H1 (cell line): ENCODE data around the gene CFDP1.

ENCODE experiments used
- GTF2F1 ChIP-seq: IDR thresholded peaks from 2 replicates; pipeline ENCODE4 v1.6.1; 2012; ENCODE audit warnings: low read depth, low read length, improper control_type of control experiment, borderline replicate concordance
- KDM1A ChIP-seq: fragments of 200-600, 300-600 bp; sonication (generic); IDR thresholded peaks from 2 replicates; pipeline ENCODE4 v1.7.1; 2016; ENCODE audit warnings: mild to moderate bottlenecking, low read length, borderline replicate concordance
- NRF1 ChIP-seq: IDR thresholded peaks from 2 replicates; pipeline ENCODE4 v1.6.1; 2011; ENCODE audit warnings: mild to moderate bottlenecking, low read depth, low read length, improper control_type of control experiment
- POLR2AphosphoS5 ChIP-seq: IDR thresholded peaks from 2 replicates; pipeline ENCODE4 v1.6.1; 2011; ENCODE audit warnings: low read depth, low read length
- SIN3A ChIP-seq, 2 experiments: IDR thresholded peaks in 1 of 2; conservative IDR thresholded peaks in 1 of 2; 2 replicates each; pipeline ENCODE4 v1.6.1; 2011 to 2012; ENCODE audit warnings: low read length in 2 of 2, improper control_type of control experiment in 1 of 2, low read depth in 1 of 2, mild to moderate bottlenecking in 1 of 2
- SP2 ChIP-seq: IDR thresholded peaks from 2 replicates; pipeline ENCODE4 v1.6.1; 2012; ENCODE audit warnings: mild to moderate bottlenecking, low read length, inconsistent platforms
- TCF12 ChIP-seq: IDR thresholded peaks from 2 replicates; pipeline ENCODE4 v1.6.1; 2011; ENCODE audit warnings: low read depth, mild to moderate bottlenecking, low read length
- TEAD4 ChIP-seq: IDR thresholded peaks from 2 replicates; pipeline ENCODE4 v1.6.1; 2012; ENCODE audit warnings: low read depth, low read length, inconsistent platforms, mixed read lengths
- YY1 ChIP-seq: IDR thresholded peaks from 2 replicates; pipeline ENCODE4 v1.6.1; 2011; ENCODE audit warnings: low read depth, mild to moderate bottlenecking, low read length
- TF ChIP-seq, protein P1 (sequence below), 3 experiments: IDR thresholded peaks; 1 replicate in 2 of 3; 2 replicates in 1 of 3; pipeline versions ENCODE4 v1.5.1 to v1.6.1; 2011; ENCODE audit warnings: low read length in 3 of 3, mild to moderate bottlenecking in 3 of 3, inconsistent platforms in 2 of 3, low read depth in 1 of 3, moderate library complexity in 1 of 3; ENCODE audit not compliant: insufficient read depth in 1 of 3; ENCODE audit errors: control extremely low read depth in 1 of 3
- TF ChIP-seq, protein P2 (sequence below): IDR thresholded peaks from 2 replicates; pipeline ENCODE4 v1.6.1; 2012; ENCODE audit warnings: low read length, inconsistent platforms

- TF ChIP-seq, protein P1, sequence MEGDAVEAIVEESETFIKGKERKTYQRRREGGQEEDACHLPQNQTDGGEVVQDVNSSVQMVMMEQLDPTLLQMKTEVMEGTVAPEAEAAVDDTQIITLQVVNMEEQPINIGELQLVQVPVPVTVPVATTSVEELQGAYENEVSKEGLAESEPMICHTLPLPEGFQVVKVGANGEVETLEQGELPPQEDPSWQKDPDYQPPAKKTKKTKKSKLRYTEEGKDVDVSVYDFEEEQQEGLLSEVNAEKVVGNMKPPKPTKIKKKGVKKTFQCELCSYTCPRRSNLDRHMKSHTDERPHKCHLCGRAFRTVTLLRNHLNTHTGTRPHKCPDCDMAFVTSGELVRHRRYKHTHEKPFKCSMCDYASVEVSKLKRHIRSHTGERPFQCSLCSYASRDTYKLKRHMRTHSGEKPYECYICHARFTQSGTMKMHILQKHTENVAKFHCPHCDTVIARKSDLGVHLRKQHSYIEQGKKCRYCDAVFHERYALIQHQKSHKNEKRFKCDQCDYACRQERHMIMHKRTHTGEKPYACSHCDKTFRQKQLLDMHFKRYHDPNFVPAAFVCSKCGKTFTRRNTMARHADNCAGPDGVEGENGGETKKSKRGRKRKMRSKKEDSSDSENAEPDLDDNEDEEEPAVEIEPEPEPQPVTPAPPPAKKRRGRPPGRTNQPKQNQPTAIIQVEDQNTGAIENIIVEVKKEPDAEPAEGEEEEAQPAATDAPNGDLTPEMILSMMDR (IDR thresholded peaks at IDR 0.05; ENCODE audit: control extremely low read depth in 1 of 3, insufficient read depth in 1 of 3, low read depth in 1 of 3, low read length in 3 of 3): no peak
- TF ChIP-seq TEAD4 (no peak), TCF12 (no peak), NRF1 (no peak), SIN3A (conservative IDR thresholded peaks at IDR 0.05 in 1 of 2, IDR thresholded peaks at IDR 0.05 in 1 of 2; ENCODE audit: low read depth in 1 of 2, low read length in 2 of 2) (no peak), KDM1A (no peak), YY1 (no peak), POLR2AphosphoS5 (no peak), SP2 (no peak), GTF2F1 (no peak)
- TF ChIP-seq, protein P2, sequence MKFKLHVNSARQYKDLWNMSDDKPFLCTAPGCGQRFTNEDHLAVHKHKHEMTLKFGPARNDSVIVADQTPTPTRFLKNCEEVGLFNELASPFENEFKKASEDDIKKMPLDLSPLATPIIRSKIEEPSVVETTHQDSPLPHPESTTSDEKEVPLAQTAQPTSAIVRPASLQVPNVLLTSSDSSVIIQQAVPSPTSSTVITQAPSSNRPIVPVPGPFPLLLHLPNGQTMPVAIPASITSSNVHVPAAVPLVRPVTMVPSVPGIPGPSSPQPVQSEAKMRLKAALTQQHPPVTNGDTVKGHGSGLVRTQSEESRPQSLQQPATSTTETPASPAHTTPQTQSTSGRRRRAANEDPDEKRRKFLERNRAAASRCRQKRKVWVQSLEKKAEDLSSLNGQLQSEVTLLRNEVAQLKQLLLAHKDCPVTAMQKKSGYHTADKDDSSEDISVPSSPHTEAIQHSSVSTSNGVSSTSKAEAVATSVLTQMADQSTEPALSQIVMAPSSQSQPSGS: no peak
These were observed 82.1 kb downstream of the CFDP1 start for GRCh38 chr16:75351183-75351582.
